ENCODE measurements around the gene UBXN7.
"Not testable (repeated sequence)": the region's sequence is repeated elsewhere in the genome, so short reads cannot be mapped to it uniquely, and the experiment has no call there.

DNA sequence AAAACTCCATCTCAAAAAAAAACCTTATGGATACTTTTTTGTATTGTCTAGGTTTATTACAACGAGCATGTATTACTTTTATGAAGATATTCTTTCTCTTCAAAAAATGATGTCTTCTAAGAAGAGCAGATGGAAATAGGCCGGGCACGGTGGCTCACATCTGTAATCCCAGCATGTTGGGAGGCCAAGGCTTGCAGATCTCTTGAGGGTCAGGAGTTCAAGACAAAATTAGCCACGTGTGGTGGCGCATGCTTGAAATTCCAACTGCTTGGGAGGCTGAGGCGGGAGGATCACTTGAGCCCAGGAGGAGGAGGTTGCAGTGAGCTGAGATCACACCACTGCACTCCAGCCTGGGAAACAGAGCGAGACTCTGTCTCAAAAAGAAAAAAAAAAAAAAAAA is 118.1 kb downstream of the UBXN7 start:
- not testable (repeated sequence) for TF ChIP-seq TEAD1 (CRISPR knock-in tag; IDR thresholded peaks at IDR 0.05); SP2 (IDR thresholded peaks at IDR 0.05; ENCODE audit: extremely low read depth, low read depth, low read length, poor library complexity, severe bottlenecking); GABPB1 (CRISPR knock-in tag; IDR thresholded peaks at IDR 0.05); POLR2A (conservative IDR thresholded peaks at IDR 0.05); ATF1 (CRISPR knock-in tag; IDR thresholded peaks at IDR 0.05); ATF1 (tag; IDR thresholded peaks at IDR 0.05); FOXK2 (conservative IDR thresholded peaks at IDR 0.05 in 1 of 2, IDR thresholded peaks at IDR 0.05 in 1 of 2; ENCODE audit: low read depth in 2 of 2); ZNF551 (CRISPR knock-in tag; IDR thresholded peaks at IDR 0.05)

Data from K562 (cell line).